C4-2B (cell line): ENCODE results near the gene ATAD3B.
"Not testable (repeated sequence)": the region's sequence is repeated elsewhere in the genome, so short reads cannot be mapped to it uniquely, and the experiment has no call there.

Source experiments
- H3K27ac ChIP-seq: fragments of 450-650 bp; 2 replicates; pipeline ENCODE4 v1.5.1; 2017
- ZFX ChIP-seq: fragments of 450-650 bp; IDR thresholded peaks from 2 replicates; pipeline ENCODE4 v1.6.1; 2017
- TF ChIP-seq, protein P1 (sequence below): fragments of 450-650 bp; conservative IDR thresholded peaks from 2 replicates; pipeline ENCODE4 v1.5.1; 2017; ENCODE audit warnings: mild to moderate bottlenecking

ATAD3B gene

DNA sequence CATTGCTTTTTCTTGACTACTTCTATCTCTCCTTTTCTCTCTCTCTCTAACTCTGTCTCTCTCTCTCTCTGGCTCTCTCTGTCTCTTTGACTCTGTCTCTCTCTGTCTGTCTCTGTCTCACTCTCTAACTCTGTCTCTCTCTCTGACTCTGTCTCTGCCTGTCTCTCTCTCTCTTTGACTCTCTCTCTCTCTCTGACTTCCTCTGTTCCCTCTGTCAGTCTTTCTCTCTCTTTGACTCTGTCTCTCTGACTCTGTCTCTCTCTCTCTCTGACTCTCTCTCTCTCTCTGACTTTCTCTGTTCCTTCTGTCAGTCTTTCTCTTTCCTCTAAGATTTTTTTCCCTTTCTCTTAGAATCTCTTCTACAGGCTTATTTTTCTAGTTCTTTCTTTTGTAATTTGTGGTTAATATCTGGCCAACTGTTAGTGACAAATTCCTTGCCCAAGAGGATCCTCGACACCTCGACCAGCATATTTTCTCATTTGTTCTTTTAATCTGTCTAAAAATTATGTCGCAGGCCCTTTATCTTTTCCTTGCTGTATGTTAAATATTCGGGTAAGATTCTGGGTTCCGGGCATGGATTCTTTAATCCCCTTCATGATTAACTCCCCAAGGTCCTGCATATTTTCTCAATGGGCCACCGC, 22.3 kb upstream of the ATAD3B start, which contains the start of gene ATAD3C:
Gene ATAD3C (plus strand): TSS at position 591 of the 641 bp plus-strand sequence. CDS start 995 bp downstream, outside the sequence.
- TF ChIP-seq ZFX, result no peak
- TF ChIP-seq, protein P1, sequence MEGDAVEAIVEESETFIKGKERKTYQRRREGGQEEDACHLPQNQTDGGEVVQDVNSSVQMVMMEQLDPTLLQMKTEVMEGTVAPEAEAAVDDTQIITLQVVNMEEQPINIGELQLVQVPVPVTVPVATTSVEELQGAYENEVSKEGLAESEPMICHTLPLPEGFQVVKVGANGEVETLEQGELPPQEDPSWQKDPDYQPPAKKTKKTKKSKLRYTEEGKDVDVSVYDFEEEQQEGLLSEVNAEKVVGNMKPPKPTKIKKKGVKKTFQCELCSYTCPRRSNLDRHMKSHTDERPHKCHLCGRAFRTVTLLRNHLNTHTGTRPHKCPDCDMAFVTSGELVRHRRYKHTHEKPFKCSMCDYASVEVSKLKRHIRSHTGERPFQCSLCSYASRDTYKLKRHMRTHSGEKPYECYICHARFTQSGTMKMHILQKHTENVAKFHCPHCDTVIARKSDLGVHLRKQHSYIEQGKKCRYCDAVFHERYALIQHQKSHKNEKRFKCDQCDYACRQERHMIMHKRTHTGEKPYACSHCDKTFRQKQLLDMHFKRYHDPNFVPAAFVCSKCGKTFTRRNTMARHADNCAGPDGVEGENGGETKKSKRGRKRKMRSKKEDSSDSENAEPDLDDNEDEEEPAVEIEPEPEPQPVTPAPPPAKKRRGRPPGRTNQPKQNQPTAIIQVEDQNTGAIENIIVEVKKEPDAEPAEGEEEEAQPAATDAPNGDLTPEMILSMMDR, result no peak
- no peak within 1 kb of the TSS for H3K27ac ChIP-seq

DNA sequence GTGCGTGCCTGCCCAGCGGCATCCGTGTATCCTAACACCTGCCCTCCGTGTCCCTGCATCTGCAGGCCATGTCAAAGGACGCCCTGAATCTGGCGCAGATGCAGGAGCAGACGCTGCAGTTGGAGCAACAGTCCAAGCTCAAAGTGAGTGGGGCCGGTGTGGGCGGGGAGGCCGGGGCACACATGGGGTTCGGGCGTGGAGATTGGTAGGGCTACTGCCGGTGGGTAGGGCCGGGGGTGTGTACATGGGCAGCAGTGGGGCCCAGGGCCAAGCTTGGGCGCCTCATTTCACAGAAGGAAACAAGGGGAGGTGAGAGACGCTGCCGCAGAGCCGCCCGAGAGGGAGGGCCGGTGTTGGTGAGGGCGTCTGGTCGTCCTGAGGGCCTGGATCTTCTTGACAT, 20.9 kb upstream of the ATAD3B start:
- not testable (repeated sequence) for H3K27ac ChIP-seq

DNA sequence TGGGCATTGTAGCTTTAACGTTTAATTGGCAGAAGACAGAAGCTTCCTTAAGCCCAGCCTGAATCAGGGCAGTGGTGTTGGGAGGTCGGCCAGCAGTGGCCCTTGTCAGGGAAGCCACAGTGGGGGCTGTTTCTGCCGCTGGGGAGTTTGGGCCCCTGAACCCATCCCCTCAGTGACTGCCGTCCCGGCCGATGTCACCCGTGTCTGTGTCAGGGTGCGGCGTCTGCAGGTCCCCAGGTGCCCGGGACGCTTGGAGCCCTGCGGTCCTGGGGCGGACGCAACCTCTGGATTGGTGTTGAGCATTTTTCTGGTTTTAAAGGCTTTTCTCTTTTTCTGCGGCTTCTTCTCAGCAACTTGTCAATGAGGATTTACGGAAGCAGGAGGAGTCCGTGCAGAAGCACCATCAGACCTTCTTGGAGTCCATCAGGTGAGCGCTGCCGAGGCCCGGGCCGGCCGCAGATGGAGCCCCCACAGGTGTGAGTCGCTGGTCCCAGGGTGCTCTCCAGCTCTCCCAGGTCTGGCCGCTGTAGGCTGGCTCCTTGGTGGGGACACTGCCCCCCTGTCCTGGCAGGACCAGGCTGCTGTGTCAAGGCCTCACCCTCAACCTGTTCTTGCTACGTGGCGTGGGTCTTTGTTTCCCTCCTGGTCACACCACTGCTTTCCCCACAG, 19.7 kb upstream of the ATAD3B start:
- H3K27ac ChIP-seq, result no peak overlapping the region
- no peak for TF ChIP-seq ZFX
- TF ChIP-seq, protein P1, result no peak

DNA sequence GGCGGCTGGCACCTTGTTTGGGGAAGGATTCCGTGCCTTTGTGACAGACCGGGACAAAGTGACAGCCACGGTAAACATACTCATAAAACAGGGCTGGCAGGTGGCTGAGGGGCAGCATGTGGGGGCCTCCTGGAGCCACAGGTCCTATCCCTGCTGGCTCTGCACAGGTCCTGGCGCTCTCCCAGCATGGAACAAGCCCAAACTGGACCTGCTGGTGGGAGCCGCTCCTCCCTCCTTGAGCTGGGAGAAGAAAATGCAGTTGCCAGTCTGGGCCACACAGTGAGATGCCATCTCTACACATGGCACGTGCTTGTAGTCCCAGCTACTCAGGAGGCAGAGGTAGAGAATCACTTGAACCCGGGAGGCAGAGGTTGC, 19.2 kb upstream of the ATAD3B start:
- not testable (repeated sequence) for H3K27ac ChIP-seq

DNA sequence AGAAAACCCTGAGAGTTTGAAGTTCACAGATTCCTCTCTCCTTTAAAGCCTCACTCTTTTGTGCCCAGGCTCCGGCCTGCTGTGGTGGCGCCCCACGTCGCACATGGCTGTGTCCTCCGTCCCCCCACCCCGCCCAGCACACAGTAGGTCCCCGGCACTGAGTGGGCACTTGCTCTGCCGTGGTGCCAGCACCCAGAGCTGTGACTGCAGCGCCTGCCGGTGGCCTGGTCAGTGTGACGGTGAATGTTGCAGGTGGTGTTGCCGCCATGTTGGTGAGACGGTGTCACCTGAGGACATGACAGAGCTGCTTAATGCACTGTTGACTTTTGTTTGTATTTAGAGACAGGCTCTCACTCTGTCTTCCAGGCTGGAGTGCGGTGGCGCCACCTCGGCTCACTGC, 18.7 kb upstream of the ATAD3B start:
- H3K27ac ChIP-seq, result no peak overlapping the region
- TF ChIP-seq ZFX, result no peak
- TF ChIP-seq, protein P1, result no peak

DNA sequence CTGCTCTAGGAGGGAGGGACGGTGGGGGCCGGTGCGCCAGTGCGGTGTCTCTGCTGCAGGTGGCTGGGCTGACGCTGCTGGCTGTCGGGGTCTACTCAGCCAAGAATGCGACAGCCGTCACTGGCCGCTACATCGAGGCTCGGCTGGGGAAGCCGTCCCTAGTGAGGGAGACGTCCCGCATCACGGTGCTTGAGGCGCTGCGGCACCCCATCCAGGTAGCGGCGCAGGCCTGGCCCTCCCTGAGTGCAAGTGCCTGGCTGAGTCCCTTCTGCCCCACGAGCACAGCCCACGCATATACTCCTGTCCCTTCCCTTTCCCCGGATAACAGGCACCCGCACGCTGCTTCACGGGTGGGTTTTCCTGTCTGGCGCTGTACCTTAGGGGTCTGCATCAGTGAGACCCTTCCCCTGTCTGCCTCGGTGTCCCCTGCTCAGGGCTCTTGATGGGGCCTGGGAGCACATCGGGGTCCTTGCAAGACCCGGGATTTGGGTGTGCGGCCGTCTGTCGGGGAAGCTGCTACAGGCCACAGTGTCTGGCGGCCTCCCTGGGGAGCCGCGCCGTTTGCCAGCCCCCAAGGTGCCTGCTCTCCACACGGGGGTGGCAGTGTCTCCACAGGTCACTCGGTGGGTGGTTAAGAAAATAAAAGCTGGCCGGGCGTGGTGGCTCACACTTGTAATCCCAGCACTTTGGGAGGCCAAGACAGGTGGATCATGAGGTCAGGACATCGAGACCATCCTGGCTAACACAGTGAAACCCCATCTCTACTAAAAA, 17.1 kb upstream of the ATAD3B start:
- H3K27ac ChIP-seq, result not testable (repeated sequence)

DNA sequence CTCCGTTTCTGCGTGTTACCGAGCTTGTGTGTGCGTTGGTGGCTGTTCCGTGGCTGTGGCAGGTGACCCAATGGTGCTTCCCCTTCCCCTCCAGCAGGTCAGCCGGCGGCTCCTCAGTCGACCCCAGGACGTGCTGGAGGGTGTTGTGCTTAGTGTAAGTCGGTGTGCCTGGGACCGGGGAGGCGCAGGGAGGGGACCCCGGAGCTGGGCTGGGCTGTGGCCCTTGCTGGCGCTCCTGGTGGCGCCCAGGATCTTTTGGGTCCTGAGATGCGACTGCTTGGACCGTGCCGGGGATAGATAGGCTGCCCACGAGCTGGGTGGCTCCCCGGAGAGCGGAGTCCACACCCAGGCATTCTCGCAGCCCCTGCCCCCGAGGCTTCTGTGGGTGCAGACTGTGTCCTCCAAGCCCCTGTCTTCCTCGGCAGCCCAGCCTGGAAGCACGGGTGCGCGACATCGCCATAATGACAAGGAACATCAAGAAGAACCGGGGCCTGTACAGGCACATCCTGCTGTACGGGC, 16.1 kb upstream of the ATAD3B start:
- TF ChIP-seq, protein P1, result no peak
- no peak for TF ChIP-seq ZFX
- H3K27ac ChIP-seq, result no peak overlapping the region

DNA sequence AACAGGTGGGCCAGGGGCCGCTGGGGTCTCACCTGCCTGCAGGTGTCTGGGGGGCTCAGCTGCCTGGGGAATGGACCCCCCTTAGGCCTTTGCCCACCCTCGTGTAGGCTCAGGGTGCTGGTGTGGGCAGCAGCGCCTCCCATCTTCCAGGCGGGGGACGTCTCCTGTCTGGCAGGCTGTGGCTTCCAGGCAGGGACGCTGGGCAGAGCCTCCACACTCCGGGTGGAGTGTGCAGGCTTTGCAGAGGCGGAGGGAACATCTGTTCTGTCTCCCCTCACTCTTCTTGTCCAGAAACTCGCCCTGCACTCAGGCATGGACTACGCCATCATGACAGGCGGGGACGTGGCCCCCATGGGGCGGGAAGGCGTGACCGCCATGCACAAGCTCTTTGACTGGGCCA, 15.6 kb upstream of the ATAD3B start:
- not testable (repeated sequence) for H3K27ac ChIP-seq

DNA sequence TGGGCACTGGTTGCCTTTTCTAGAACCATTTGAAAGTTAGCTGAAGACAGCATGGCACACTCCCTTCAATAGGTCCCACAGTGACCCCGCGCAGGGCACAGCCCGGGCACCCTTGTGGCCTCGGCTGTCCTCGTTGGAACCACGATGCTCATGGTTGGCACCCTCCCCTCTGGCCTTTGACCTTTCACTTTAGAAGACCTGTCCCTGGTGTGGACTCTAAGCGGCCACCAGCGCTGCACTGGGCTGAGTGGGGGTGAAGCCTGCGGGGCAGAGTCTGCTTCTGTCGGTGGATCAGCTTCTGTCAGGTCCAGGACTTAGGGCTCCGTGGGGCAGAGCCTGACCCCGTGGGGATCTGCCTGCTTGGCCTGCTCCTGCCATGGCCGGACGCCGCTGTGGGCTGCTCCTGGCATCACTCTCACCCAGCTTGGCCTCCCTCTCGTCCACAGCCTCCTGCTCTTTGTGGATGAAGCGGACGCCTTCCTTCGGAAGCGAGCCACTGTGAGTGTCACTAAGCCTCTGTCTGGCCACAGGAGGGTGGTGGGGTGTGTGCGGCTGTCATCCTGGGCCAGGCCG, 14.8 kb upstream of the ATAD3B start:
- not testable (repeated sequence) for H3K27ac ChIP-seq

DNA sequence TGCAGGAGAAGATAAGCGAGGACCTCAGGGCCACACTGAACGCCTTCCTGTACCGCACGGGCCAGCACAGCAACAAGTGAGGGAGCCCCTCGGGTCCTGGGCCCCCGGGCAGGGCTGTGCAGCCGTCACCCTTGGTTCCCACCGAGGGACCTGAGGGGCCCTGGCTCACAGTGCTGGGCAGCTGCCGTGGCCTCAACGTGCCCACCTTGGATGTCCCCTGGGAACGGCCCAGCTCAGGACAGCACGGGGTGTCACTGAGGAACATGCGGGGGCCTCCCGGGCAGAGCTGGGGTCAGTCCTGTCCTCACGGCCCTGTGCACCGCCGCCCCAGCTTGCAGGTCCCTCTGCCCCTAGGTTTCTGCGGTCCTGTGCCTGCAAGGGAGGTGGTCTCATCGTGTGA, 12.4 kb upstream of the ATAD3B start:
- H3K27ac ChIP-seq, result not testable (repeated sequence)

DNA sequence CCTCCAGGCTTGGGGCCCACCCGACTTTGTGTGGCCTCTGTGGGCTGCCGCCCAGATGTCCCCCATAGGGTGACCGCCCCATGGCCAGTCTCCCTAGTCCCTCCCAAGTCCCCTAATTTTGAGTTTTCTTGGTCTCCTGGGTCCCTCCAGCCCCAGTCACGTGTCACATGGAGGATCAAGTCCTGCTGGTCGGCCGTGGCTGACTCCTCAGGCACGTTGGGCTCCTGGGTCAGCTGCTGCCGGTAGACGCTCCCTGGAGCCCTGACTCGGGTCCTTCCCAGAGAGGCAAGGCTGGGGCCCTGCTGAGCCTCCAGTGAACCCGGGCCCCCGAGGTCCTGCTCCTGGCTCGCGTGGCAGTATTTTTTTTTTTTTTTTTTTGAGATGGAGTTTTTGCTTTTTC, 11.9 kb upstream of the ATAD3B start:
- not testable (repeated sequence) for H3K27ac ChIP-seq
